H1 (cell line): ENCODE results near the gene DMRT1. TPM values are rescaled to one million over a fixed set of nuclear protein-coding genes. Genes with fewer than 3 reads are reported as not detected.

Source experiments
- CTCF ChIA-PET: fragments of 300-600 bp; sonication (Branson Sonifier 250); formaldehyde crosslinking; loops from one replicate; lab custom pipeline; 2021; ENCODE audit not compliant: partially characterized antibody; lab: Charles Lee
- POLR2A ChIA-PET: fragments of 300-600 bp; sonication (Branson Sonifier 250); formaldehyde crosslinking; loops from one replicate; lab custom pipeline; 2021; ENCODE audit warnings: inconsistent platforms; ENCODE audit not compliant: partially characterized antibody; lab: Charles Lee
- DNase-seq, 2 experiments: peaks; one replicate each; pipeline versions ENCODE4 v3.0.0 to v3.0.0-alpha.2; 2010 to 2022; ENCODE audit warnings: low spot score in 2 of 2, low read depth in 1 of 2, mixed read lengths in 1 of 2
- FAIRE-seq: peaks from 2 replicates; lab custom pipeline; 2011; peaks lifted over from hg19 to GRCh38; lab: Jason Lieb, UNC
- H2AFZ ChIP-seq: 2 replicates; pipeline ENCODE4 v1.8.1; 2012; ENCODE audit warnings: low read length, inconsistent platforms
- H2AK5ac ChIP-seq: 2 replicates; pipeline ENCODE4 v1.6.1; 2013; ENCODE audit warnings: low read depth, low read length
- H2BK120ac ChIP-seq: replicated peaks from 2 replicates; pipeline ENCODE3; 2013; ENCODE audit warnings: low read depth, low read length, inconsistent platforms
- H2BK12ac ChIP-seq: 2 replicates; pipeline ENCODE4 v1.6.1; 2013; ENCODE audit warnings: low read depth, low read length
- H2BK15ac ChIP-seq: 2 replicates; pipeline ENCODE4 v1.6.1; 2013; ENCODE audit warnings: low read length
- H2BK20ac ChIP-seq: 2 replicates; pipeline ENCODE4 v1.6.1; 2013; ENCODE audit warnings: low read length
- H2BK5ac ChIP-seq: 2 replicates; pipeline ENCODE4 v1.6.1; 2013; ENCODE audit warnings: low read depth, low read length
- H3K14ac ChIP-seq: 2 replicates; pipeline ENCODE4 v1.6.1; 2013; ENCODE audit warnings: inconsistent platforms; ENCODE audit not compliant: insufficient read length
- H3K18ac ChIP-seq: 2 replicates; pipeline ENCODE4 v1.6.1; 2013; ENCODE audit warnings: low read length; ENCODE audit errors: extremely low read depth
- H3K23ac ChIP-seq: 2 replicates; pipeline ENCODE4 v1.6.1; 2013; ENCODE audit warnings: inconsistent platforms; ENCODE audit not compliant: insufficient read length
- H3K23me2 ChIP-seq: 2 replicates; pipeline ENCODE4 v1.6.1; 2013; ENCODE audit warnings: low read depth, low read length
- H3K27ac ChIP-seq: 2 replicates; pipeline ENCODE4 v1.6.1; 2011; ENCODE audit warnings: low read depth, low read length, inconsistent platforms
- H3K27me3 ChIP-seq, 4 experiments: replicated peaks in 1 of 4; 1 replicate in 1 of 4; 2 replicates in 3 of 4; pipeline versions ENCODE4 v1.6.1 to v1.8.1; 2011 to 2013; ENCODE audit warnings: low read length in 3 of 4, mild to moderate bottlenecking in 3 of 4, inconsistent platforms in 2 of 4, mixed read lengths in 2 of 4, moderate library complexity in 1 of 4; ENCODE audit not compliant: control insufficient read depth in 3 of 4, insufficient read depth in 3 of 4; ENCODE audit errors: extremely low read depth in 1 of 4
- H3K36me3 ChIP-seq, 4 experiments: 2 replicates each; pipeline versions ENCODE4 v1.6.1 to v1.8.1; 2011 to 2013; ENCODE audit warnings: mild to moderate bottlenecking in 4 of 4, low read length in 3 of 4, moderate library complexity in 2 of 4, control low read depth in 1 of 4, inconsistent platforms in 1 of 4; ENCODE audit not compliant: insufficient read depth in 4 of 4, control insufficient read depth in 2 of 4
- H3K4ac ChIP-seq: replicated peaks from 2 replicates; pipeline ENCODE3; 2013; ENCODE audit warnings: low read length, low read depth, mixed read lengths, inconsistent platforms; ENCODE audit not compliant: insufficient read length
- H3K4me1 ChIP-seq, 4 experiments: replicated peaks in 1 of 4; 1 replicate in 1 of 4; 2 replicates in 3 of 4; pipeline versions ENCODE4 v1.6.1 to v1.8.1; 2011 to 2013; ENCODE audit warnings: low read length in 3 of 4, inconsistent platforms in 2 of 4, mixed read lengths in 1 of 4; ENCODE audit not compliant: insufficient read depth in 4 of 4, control insufficient read depth in 3 of 4
- H3K4me2 ChIP-seq, 2 experiments: 2 replicates each; pipeline versions ENCODE4 v1.6.1 to v1.8.1; 2011 to 2013; ENCODE audit warnings: low read depth in 2 of 2, low read length in 2 of 2, control low read depth in 1 of 2, inconsistent platforms in 1 of 2, mild to moderate bottlenecking in 1 of 2; ENCODE audit not compliant: insufficient read depth in 1 of 2
- H3K4me3 ChIP-seq, 4 experiments: fragments of 200-600, 300-600 bp in 1 of 4; sonication (generic), shearing (Covaris generic), sonication (Bioruptor Twin) in 1 of 4; 2 replicates each; pipeline versions ENCODE4 v1.5.1 to v1.8.1; 2011 to 2016; ENCODE audit warnings: low read length in 4 of 4, low read depth in 3 of 4, control low read depth in 2 of 4, inconsistent platforms in 2 of 4, mild to moderate bottlenecking in 2 of 4, mixed read lengths in 1 of 4, moderate library complexity in 1 of 4; ENCODE audit not compliant: insufficient read depth in 2 of 4; ENCODE audit errors: extremely low read depth in 1 of 4
- H3K56ac ChIP-seq: replicated peaks from 2 replicates; pipeline ENCODE3; 2013; ENCODE audit warnings: low read depth, mild to moderate bottlenecking, mixed read lengths, low read length, inconsistent platforms; ENCODE audit not compliant: insufficient read length
- H3K79me1 ChIP-seq: 2 replicates; pipeline ENCODE4 v1.6.1; 2013; ENCODE audit warnings: low read depth, low read length, control low read depth
- H3K79me2 ChIP-seq, 2 experiments: 2 replicates each; pipeline versions ENCODE4 v1.6.1 to v1.8.1; 2012 to 2013; ENCODE audit warnings: low read length in 2 of 2, mild to moderate bottlenecking in 2 of 2, inconsistent platforms in 1 of 2; ENCODE audit not compliant: insufficient read depth in 2 of 2, control insufficient read depth in 1 of 2
- H3K9ac ChIP-seq, 4 experiments: replicated peaks in 1 of 4; 1 replicate in 1 of 4; 2 replicates in 3 of 4; pipeline versions ENCODE4 v1.6.1 to v1.8.1; 2011 to 2013; ENCODE audit warnings: low read depth in 3 of 4, low read length in 3 of 4, control low read depth in 2 of 4, mild to moderate bottlenecking in 2 of 4, moderate library complexity in 2 of 4, inconsistent platforms in 1 of 4; ENCODE audit errors: extremely low read depth in 1 of 4
- H3K9me3 ChIP-seq, 2 experiments: 2 replicates each; pipeline versions ENCODE4 v1.6.1 to v1.8.1; 2012 to 2013; ENCODE audit warnings: mild to moderate bottlenecking in 2 of 2, moderate library complexity in 2 of 2, control low read depth in 1 of 2, inconsistent platforms in 1 of 2, low read depth in 1 of 2, low read length in 1 of 2, mixed read lengths in 1 of 2; ENCODE audit not compliant: insufficient read depth in 2 of 2
- H4K20me1 ChIP-seq, 2 experiments: replicated peaks in 1 of 2; 2 replicates each; pipeline versions ENCODE3 to v1.8.1; 2011 to 2013; ENCODE audit warnings: inconsistent platforms in 2 of 2, low read length in 2 of 2, mild to moderate bottlenecking in 1 of 2; ENCODE audit not compliant: insufficient read depth in 2 of 2, control insufficient read depth in 1 of 2
- H4K5ac ChIP-seq: 2 replicates; pipeline ENCODE4 v1.6.1; 2013; ENCODE audit warnings: low read length, low read depth, mixed read lengths, inconsistent platforms; ENCODE audit not compliant: insufficient read length
- H4K8ac ChIP-seq: 2 replicates; pipeline ENCODE4 v1.8.0; 2013; ENCODE audit warnings: mild to moderate bottlenecking, moderate library complexity, low read length, inconsistent platforms; ENCODE audit not compliant: insufficient read depth; ENCODE audit errors: extremely low read depth
- H4K91ac ChIP-seq: replicated peaks from 2 replicates; pipeline ENCODE3; 2013; ENCODE audit warnings: low read length, mixed read lengths, inconsistent platforms; ENCODE audit not compliant: insufficient read length
- WGBS, 2 experiments: shearing (Covaris generic) in 1 of 2; methylation state at CpG; one replicate each; pipeline versions ENCODE4 v1.1.6 to v1.1.7; 2013 to 2015; ENCODE audit warnings: low lambda C conversion rate in 2 of 2, mixed read lengths in 2 of 2, inconsistent platforms in 1 of 2, low coverage in 1 of 2, missing lambda C conversion rate in 1 of 2; ENCODE audit not compliant: insufficient replicate concordance in 2 of 2, insufficient coverage in 1 of 2, insufficient read length in 1 of 2; ENCODE audit errors: extremely low coverage in 1 of 2, missing lambda C conversion rate in 1 of 2; 5-methylcytosine and 5-hydroxymethylcytosine counted together
- polyA plus RNA-seq, 7 experiments: library from polyadenylated mRNA; depleted of rRNA in 3 of 7; stranded (reverse) in 5 of 7; unstranded in 2 of 7; fragments of >200 nt in 5 of 7; fragments of 200-250 nt in 2 of 7; gene quantifications; 1 replicate in 5 of 7; 2 replicates in 1 of 7; 4 replicates in 1 of 7; pipeline versions ENCODE4 v1.2.1 to v1.2.3, GENCODE V29; 2011 to 2013; ENCODE audit warnings: missing spikeins in 2 of 7, mixed read lengths in 2 of 7
- total RNA-seq: library from RNA; stranded (reverse); fragmentation: NEBNext Ultra II Directional; extraction: Animal tissue kit (Norgen Biotek cat#: 25700); gene quantifications from 2 replicates; pipeline ENCODE4 v1.2.1, GENCODE V29; 2021

DMRT1 gene
- total and polyA plus RNA-seq, 2 of the 8 experiments (the other 6 are each of a cell fraction or from before 2014, with no cell fraction given): 0.15 TPM; not detected in 1

DNA sequence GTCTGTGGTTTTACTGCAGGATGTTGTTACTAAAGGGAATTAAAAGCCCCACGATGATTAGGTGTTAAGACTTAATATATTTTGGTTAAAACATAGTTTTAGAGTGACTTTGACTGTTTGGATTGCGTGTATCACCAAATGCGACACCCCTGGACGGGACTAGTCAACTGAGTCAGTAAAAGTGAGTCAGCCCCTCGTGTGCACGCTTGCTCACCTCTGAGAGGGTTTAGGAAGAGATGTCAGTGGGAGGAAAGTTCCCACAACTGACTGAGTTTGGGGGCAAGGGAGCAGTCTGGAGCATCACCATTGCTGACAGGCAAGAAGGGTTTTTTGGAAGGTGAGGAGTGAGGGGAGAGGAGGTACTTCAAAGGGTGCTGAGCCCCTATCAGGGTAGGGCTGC is 120.5 kb downstream of the DMRT1 start:
- H3K36me3 ChIP-seq: no peaks in the 10 kb centered on the region
- H3K9me3 ChIP-seq: no peaks in the 10 kb centered on the region
- no peak overlapping the region for H4K8ac ChIP-seq
- H3K79me2 ChIP-seq: no peaks in the 10 kb centered on the region
- no peak overlapping the region for H4K91ac ChIP-seq
- H2BK120ac ChIP-seq: no peak overlapping the region
- no peak overlapping the region for H2BK20ac ChIP-seq
- no peaks in the 10 kb centered on the region for H3K23me2 ChIP-seq
- no peak overlapping the region for H2BK5ac ChIP-seq
- H2AK5ac ChIP-seq: no peak overlapping the region
- H3K18ac ChIP-seq: no peak overlapping the region
- H3K9ac ChIP-seq: no peak overlapping the region
- peaks cover 0 to 5% (median under 1%) of the 10 kb centered on the region in 4 experiments; a peak in 2 of 7 replicates for H3K27me3 ChIP-seq
- 92% methylated on average over 6 of the region's 6 CpGs; no CpG with 5 or more reads in 1 of the 2 experiments for WGBS, 2 experiments
- ChIA-PET POLR2A (no interaction called here), CTCF (interaction anchor here (1.3 kb wide), 1 partner anchor 14 kb away, joined by 6 read pairs; no protein-coding TSS in a partner anchor)
- no peak overlapping the region for H3K4me3 ChIP-seq
- H4K5ac ChIP-seq: no peak overlapping the region
- no peak overlapping the region for H3K23ac ChIP-seq
- H3K4me1 ChIP-seq: no peaks in the 10 kb centered on the region; a peak in 1 of 7 replicates
- H3K4ac ChIP-seq: no peak overlapping the region
- no peaks in the 10 kb centered on the region for H4K20me1 ChIP-seq
- DNase-seq (no peak), FAIRE-seq (no peak)
- no peak overlapping the region for H3K14ac ChIP-seq
- no peak overlapping the region for H3K56ac ChIP-seq
- no peak overlapping the region for H3K27ac ChIP-seq
- H3K79me1 ChIP-seq: no peaks in the 10 kb centered on the region
- H2BK12ac ChIP-seq: no peak overlapping the region
- no peak overlapping the region for H2BK15ac ChIP-seq
- H2AFZ ChIP-seq: no peak overlapping the region
- H3K4me2 ChIP-seq: no peak overlapping the region
